ENCODE measurements around the gene TMEM97.

TMEM97 gene

DNA sequence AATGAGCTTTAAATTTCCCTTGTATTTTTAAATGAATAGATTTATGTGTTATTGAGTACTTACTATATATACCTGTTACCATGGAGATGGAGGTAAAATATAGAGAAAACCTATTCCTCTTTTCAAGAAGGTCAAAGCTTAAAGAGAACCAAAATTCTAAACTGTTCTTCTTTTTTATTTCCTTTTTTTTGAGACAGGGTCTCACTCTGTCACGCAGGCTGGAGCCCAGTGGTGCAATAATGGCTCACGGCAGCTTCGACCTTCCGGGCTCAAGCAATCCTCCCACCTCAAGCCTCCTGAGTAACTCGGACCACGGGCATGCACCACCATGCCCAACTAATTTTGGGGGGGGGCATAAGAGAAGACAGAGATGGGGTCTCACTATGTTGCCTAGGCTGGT is 25.0 kb upstream of the TMEM97 start:
- no peak for TF ChIP-seq CTCF (IDR thresholded peaks at IDR 0.05; ENCODE audit: control insufficient read depth, extremely low read depth, insufficient read depth)
- no peak overlapping the region for H3K4me3 ChIP-seq (ENCODE audit: low read depth, low read length)
- no peak for DNase-seq (ENCODE audit: low read depth)

DNA sequence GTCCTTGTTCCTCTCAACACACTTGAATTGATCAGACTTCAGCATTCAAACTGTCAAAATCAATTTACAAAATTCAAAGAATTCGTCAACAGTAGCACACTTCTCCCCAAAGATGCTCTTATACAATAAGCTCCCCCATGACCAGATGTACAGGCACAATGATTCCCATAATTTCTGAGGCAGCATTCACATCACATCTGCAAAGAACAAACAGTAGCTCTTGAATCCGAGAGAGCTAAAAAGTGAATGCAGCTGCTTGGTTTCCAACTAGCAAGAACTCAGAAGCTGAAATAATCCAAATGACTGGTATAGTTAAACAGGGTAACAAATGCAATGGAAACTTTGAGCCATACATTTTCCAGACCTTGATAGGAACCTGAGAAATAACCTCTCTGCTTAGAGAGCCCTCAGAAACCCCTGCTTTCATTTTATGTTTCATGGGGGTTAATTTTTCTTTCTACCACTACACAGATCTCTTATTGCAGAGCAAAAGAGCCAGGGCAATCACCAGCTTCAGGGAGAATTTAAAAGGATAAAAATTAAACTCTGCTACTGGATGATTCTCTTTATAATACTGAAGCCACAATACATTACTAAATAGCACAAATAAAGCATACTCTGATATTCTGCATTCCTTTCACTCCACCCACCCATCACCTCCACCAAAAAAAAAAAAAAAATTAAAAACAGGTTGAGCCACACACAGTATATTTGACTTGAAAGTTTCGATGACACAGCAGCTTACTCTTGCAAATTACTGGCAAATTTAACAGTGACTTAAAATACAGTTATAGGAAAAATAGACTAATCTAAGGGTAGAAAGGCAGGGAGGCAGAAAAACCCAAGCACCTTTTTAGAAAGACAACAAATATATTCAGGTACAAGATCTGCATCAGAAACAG is 23.1 kb upstream of the TMEM97 start:
- DNase-seq (ENCODE audit: low read depth): no peak
- TF ChIP-seq CTCF (IDR thresholded peaks at IDR 0.05; ENCODE audit: control insufficient read depth, extremely low read depth, insufficient read depth): no peak
- H3K4me3 ChIP-seq (ENCODE audit: low read depth, low read length): no peak overlapping the region

GRCh38 chr17:28298449-28298848 is 20.6 kb upstream of the TMEM97 start:
- TF ChIP-seq CTCF (IDR thresholded peaks at IDR 0.05; ENCODE audit: control insufficient read depth, extremely low read depth, insufficient read depth): no peak
- H3K4me3 ChIP-seq (ENCODE audit: low read depth, low read length): no peak overlapping the region
- DNase-seq (ENCODE audit: low read depth): no peak

DNA sequence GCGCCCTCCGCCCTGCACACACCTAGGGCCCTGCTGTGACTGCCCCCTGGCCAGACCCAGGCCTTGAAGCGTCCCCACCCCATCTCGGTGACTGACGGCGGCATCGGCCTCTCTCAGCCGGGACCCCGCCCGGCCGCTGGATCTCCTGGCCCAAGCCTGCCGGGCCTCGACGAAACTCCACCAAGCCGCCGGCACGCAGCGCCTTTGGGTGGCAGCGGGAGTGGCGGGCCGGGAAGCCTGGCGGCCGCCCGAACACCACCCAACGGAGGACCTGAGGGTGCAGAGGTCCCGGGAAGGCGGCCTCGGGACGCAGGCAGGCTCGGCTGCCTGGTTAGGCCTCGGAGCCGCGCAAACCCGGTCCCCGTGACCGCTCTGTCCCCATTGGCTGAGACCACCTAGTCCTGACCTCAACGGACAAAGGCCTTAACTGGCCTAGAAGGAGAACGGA is 12.0 kb upstream of the TMEM97 start:
- TF ChIP-seq CTCF (IDR thresholded peaks at IDR 0.05; ENCODE audit: control insufficient read depth, extremely low read depth, insufficient read depth): no peak
- H3K4me3 ChIP-seq (ENCODE audit: low read depth, low read length): no peak overlapping the region
- DNase-seq (ENCODE audit: low read depth): no peak

- H3K4me3 ChIP-seq (ENCODE audit: low read depth, low read length): no peak overlapping the region
- no peak for TF ChIP-seq CTCF (IDR thresholded peaks at IDR 0.05; ENCODE audit: control insufficient read depth, extremely low read depth, insufficient read depth)
- no peak for DNase-seq (ENCODE audit: low read depth)
Observed at GRCh38 chr17:28313841-28314240, 5.2 kb upstream of the TMEM97 start.

- TF ChIP-seq CTCF (IDR thresholded peaks at IDR 0.05; ENCODE audit: control insufficient read depth, extremely low read depth, insufficient read depth): no peak
- no peak for DNase-seq (ENCODE audit: low read depth)
- no peak overlapping the region for H3K4me3 ChIP-seq (ENCODE audit: low read depth, low read length)
Observed at GRCh38 chr17:28315846-28316705, 2.9 kb upstream of the TMEM97 start.
